DMS153 treated with DMSO at 0.1 percent for 48 hours (cell line): ENCODE results near the gene EYA3.

Source experiments
- DNase-seq: peaks from one replicate; lab custom pipeline; 2025; ENCODE audit not compliant: unreplicated experiment; lab: John Stamatoyannopoulos, UW

Gene EYA3, protein sequence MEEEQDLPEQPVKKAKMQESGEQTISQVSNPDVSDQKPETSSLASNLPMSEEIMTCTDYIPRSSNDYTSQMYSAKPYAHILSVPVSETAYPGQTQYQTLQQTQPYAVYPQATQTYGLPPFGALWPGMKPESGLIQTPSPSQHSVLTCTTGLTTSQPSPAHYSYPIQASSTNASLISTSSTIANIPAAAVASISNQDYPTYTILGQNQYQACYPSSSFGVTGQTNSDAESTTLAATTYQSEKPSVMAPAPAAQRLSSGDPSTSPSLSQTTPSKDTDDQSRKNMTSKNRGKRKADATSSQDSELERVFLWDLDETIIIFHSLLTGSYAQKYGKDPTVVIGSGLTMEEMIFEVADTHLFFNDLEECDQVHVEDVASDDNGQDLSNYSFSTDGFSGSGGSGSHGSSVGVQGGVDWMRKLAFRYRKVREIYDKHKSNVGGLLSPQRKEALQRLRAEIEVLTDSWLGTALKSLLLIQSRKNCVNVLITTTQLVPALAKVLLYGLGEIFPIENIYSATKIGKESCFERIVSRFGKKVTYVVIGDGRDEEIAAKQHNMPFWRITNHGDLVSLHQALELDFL

GRCh38 chr1:28088168-28088961 is at the start of gene EYA3:
EYA3 (minus strand) TSS chr1:28088610; CDS start chr1:28058026, 30,584 bp downstream.
- DNase-seq = peak; percentile 100

- no peak for DNase-seq
Observed at GRCh38 chr1:28136922-28137613, 48.7 kb upstream of the EYA3 start.

DNA sequence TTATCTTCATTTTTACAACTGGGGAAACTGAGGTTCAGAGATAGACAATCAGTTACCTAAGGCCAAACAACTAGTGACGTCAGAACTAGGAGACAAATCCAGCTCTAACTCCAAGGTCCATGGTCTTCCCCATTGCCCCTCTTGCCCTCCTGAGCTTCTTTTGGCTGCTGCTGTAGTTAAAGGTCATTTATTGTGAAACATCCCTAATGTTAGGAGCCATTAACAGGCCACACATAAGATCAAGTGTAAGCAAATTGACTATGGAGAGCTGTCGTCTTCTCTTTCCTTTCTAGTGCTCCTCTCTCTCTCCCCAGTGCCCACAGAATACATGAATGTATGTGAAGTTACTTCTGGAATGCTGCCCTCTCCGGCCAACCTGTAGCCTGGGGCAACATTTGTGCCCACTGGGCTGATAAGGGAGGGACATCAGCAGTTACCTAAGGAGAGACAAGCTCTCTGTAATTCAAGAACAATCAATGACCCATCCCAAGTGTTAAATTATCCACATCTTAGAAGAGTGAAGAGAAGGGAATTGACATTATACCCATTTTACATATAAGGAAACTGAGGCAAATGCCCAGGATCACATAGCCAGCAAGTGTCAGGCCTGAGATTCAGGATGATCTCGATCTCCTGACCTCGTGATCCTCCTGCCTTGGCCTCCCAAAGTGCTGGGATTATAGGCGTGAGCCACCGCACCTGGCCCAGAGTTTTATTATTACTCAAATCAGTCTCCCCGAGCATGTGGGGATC is 47.9 kb upstream of the EYA3 start:
- no peak for DNase-seq

- no peak for DNase-seq
Observed at GRCh38 chr1:28135371-28136168, 47.2 kb upstream of the EYA3 start.

DNA sequence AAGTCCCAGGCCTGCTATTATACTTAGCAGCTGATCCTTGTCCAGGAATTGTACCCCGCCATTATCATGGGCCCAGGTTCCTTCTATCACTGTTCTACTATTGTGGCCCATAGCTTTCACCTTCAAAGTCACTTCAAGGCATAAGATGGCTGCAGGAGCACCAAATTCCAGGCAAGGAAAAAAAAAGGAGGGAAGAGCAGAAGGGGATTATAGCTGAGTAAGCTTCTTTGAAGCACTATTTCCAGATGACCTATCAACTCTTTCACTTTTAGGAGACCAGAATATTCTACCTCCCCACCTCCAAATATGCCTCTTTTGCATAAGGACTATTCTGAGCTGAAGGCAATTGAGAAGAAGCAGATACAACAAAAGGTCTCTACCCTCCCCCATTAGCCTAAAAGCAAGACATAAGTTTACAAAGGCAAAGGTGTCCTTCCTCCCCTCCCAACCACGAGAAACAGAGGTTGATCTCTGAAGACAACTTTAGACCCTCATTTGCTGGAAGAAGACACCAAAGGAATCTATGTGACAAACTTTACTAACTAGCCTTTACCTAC is 46.3 kb upstream of the EYA3 start:
- DNase-seq = no peak

DNA sequence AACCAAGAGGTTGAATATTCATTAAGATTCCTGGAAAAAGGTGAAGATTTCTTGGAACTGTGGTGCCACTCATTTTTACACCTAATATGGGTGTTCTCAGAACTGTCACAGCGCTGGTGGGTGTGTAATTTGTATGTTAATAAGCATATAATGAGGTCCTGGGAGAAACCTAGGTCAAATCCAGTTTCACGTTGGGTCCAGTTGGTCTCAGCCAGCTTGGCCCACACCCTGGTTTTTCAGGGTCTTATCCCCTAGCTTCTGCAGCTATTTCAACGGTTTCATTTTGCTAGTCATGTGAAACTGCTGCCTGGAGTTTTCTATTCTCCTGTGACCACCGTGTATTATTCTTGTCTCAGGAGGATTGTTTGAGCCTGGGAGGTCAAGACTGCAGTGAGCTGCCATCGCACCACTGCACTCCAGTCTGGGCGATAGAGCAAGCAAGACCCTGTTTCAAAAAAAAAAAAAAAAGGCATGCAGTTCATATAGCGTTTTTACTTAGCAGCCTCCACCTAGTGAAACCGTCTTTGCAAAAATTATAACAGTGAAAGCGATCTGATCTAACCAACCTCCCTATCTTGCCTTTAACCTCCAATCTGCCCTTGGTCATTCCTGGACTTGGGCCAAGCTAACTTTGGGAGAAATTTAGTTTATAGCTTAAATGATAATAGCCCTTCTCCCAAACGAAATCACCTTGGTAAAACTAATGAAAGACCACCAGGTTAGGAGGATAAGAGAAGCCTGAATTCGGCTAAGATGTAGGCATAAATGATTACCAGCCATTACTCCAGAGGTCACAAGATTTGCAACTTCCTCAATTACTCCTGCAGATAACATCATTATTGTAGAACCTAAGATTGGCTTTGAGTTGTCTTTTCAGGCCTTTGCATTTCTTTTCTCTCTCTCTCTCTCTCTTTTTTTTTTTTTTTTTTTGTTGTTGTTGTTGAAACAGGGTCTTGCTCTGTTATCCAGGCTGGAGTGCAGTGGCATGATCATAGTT is 44.1 kb upstream of the EYA3 start:
- no peak for DNase-seq

GRCh38 chr1:28130901-28131300 is 42.5 kb upstream of the EYA3 start:
- DNase-seq = no peak

GRCh38 chr1:28129150-28129549 is 40.7 kb upstream of the EYA3 start:
- DNase-seq = no peak

DNA sequence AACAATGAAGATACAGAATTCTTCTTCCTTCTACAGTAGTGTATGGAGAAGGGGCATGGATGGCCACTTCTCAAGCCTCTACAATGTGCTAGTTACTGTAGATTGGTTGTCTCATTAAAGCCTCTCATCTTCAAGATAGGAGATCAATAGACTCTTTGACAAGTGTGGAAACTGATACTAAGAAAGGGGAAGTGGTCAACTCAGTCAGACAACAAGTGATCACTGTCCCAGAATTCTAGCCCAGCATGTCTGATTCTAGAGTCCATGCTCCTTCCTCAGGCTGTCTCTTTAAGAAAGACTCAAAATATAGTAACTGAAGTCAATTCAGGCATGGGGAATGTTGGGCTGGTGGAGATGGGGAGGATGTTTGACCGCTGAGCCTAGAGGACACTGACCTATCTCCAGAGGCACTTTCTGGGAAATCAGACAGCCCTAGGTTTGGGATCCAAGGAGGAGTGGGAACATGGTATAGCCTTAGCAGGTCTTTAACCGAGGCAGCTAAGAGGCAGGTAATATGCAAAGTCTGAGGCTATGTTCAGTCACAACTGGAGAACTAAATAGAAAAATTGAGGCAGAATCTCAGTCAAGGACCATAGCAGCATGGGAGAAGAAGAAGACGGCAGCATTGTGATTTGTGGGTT is 39.3 kb upstream of the EYA3 start:
- no peak for DNase-seq

- no peak for DNase-seq
Observed at GRCh38 chr1:28126783-28127490, 38.5 kb upstream of the EYA3 start.

- no peak for DNase-seq
Observed at GRCh38 chr1:28126212-28126611, 37.8 kb upstream of the EYA3 start.

GRCh38 chr1:28123461-28123961 is 35.1 kb upstream of the EYA3 start:
- no peak for DNase-seq

DNA sequence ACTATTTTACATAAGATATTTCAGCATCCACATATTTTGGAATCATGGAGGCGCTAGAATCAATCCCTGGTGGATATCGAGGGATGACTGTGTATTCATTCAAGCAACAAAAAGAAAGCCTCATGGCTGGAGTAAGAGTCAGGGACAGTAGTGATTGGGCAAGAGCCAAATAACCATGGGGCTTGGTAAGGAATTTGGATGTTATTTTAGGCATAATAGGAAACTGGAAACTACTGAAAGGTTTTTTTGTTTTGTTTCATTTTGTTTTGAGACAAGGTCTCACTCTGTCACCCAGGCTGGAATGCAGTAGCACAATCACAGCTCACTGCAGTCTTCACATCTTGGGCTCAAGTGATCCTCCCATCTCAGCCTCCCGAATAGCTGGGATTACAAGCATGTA is 33.8 kb upstream of the EYA3 start:
- no peak for DNase-seq

GRCh38 chr1:28119556-28119955 is 31.1 kb upstream of the EYA3 start:
- DNase-seq = no peak

DNA sequence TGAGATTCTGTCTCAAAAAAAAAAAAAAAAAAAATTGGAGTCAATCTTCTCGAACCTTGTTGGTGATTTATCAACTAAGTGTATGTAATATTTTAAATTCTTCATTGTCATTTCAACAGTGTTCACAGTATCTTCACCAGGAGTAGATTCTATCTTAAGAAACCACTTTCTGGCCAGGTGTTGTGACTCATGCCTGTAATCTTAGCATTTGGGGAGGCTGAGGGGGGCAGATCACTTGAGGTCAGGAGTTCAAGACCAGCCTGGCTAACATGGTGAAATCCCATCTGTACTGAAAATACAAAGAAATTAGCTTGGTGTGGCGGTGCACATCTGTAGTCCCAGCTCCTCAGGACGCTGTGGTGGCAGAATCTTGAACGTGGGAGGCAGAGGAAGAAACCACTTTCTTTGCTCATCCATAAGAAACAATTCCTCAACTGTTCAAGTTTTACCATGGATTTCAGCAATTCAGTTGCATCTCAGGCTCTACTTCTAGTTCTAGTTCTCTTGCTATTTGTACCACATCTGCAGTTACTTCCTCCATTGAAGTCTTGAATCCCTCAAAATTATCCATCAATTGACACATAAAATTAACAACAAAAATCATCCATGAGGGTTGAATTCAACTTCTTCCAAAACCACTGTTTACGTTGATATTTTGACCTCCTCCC is 30.4 kb upstream of the EYA3 start:
- DNase-seq = no peak

- DNase-seq = no peak
Observed at GRCh38 chr1:28115267-28115666, 26.9 kb upstream of the EYA3 start.
